Karpas-422 (cell line): ENCODE data around the gene NDUFS2. TPM values are rescaled to one million over a fixed set of nuclear protein-coding genes. Genes with fewer than 3 reads are reported as not detected.

Experiments used
- DNase-seq: peaks from one replicate; pipeline ENCODE4 v3.0.0-alpha.2; 2015
- H2AFZ ChIP-seq: fragments of 200-600 bp; sonication (generic); 2 replicates; pipeline ENCODE4 v1.6.1; 2014; ENCODE audit warnings: antibody characterized with exemption, low read length, mixed read lengths
- H3K27ac ChIP-seq: fragments of 200-600 bp; sonication (generic); 2 replicates; pipeline ENCODE4 v1.5.1; 2014; ENCODE audit warnings: mild to moderate bottlenecking, low read length, moderate library complexity
- H3K27me3 ChIP-seq: fragments of 200-600 bp; sonication (generic); 2 replicates; pipeline ENCODE4 v1.6.1; 2014; ENCODE audit warnings: low read length, mixed read lengths
- H3K36me3 ChIP-seq: fragments of 200-600 bp; sonication (generic); 2 replicates; pipeline ENCODE4 v1.6.1; 2014; ENCODE audit warnings: low read length, mixed read lengths; ENCODE audit not compliant: insufficient read depth
- H3K4me1 ChIP-seq: fragments of 200-600 bp; sonication (generic); 2 replicates; pipeline ENCODE4 v1.6.1; 2014; ENCODE audit warnings: mild to moderate bottlenecking, low read length, mixed read lengths
- H3K4me2 ChIP-seq: fragments of 200-600 bp; sonication (generic); 2 replicates; pipeline ENCODE4 v1.6.1; 2014; ENCODE audit warnings: low read length, low read depth, mild to moderate bottlenecking; ENCODE audit not compliant: poor library complexity, severe bottlenecking
- H3K4me3 ChIP-seq: fragments of 200-600 bp; sonication (generic); 2 replicates; pipeline ENCODE4 v1.5.1; 2014; ENCODE audit warnings: mild to moderate bottlenecking, antibody characterized with exemption, low read length, mixed read lengths
- H3K79me2 ChIP-seq: fragments of 200-600 bp; sonication (generic); 2 replicates; pipeline ENCODE4 v1.6.1; 2014; ENCODE audit warnings: mild to moderate bottlenecking, low read length, mixed read lengths
- H3K9ac ChIP-seq: fragments of 200-600 bp; sonication (generic); 2 replicates; pipeline ENCODE4 v1.6.0; 2014; ENCODE audit warnings: low read length
- H3K9me2 ChIP-seq: fragments of 200-600 bp; sonication (generic), shearing (Covaris generic); replicated peaks from 2 replicates; pipeline ENCODE4 v1.6.0; 2014; ENCODE audit warnings: mild to moderate bottlenecking, low read length, moderate library complexity; ENCODE audit not compliant: insufficient read depth
- H3K9me3 ChIP-seq: fragments of 300-700, 200-600 bp; sonication (generic); 2 replicates; pipeline ENCODE4 v1.6.1; 2014; ENCODE audit warnings: low read length, mixed read lengths
- H4K20me1 ChIP-seq: fragments of 200-600 bp; sonication (generic); 2 replicates; pipeline ENCODE4 v1.6.1; 2014; ENCODE audit warnings: mild to moderate bottlenecking, antibody characterized with exemption, low read length, low read depth; ENCODE audit not compliant: insufficient read depth
- total RNA-seq: library from RNA; depleted of rRNA; stranded (reverse); fragments of >200 nt; shearing (Covaris generic); gene quantifications from 2 replicates; pipeline ENCODE4 v1.2.3, GENCODE V29; 2014; ENCODE audit warnings: low replicate concordance

Gene NDUFS2
- total RNA-seq, 1 experiment from 2014 or later = 134 TPM

DNA sequence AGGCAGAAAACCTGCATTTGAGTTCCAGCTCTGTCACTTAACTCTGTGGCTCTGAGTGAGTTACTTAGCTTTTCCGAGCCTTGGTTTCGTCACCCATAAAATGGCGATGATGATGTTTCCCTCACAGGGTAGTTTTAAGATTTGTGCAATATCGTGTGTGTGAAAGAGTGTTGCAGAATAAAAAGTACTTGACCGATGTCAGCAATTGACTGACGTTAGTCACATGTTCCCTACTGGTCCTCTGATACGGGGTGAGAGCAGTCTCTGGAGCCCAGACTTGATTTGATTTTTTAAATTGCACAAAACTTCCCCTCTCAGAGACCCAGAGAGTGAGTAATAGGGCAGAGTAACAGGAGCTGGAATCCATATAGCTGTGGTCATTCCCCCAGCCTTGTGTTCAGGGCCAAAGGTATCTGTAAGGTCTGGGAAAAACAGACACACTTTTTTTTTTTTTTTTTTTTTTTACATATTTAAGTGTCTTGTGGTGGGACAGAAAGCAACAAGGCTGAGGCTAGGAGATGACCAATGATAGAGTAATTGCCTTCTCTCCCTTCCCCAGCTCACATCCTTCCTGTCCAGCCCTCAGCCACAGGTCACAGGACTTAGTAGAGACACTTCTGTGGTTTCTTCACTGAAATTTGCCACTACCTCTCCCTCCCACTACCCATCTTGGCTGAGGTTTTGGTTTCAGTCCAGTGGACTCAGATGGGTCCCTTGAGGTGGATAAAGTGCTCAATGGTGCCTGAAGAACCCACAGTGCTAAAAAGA is 15.0 kb downstream of the NDUFS2 start:
- DNase-seq = peak; percentile 68

GRCh38 chr1:161217831-161218230 is 15.7 kb downstream of the NDUFS2 start:
- no peak overlapping the region for H3K9ac ChIP-seq
- H3K79me2 ChIP-seq = no peaks in the 10 kb centered on the region
- DNase-seq = no peak
- H3K9me2 ChIP-seq = no peaks in the 10 kb centered on the region
- H3K27ac ChIP-seq = no peak overlapping the region
- no peaks in the 10 kb centered on the region for H3K27me3 ChIP-seq
- no peaks in the 10 kb centered on the region for H4K20me1 ChIP-seq
- no peaks in the 10 kb centered on the region for H3K9me3 ChIP-seq
- H3K36me3 ChIP-seq = peaks cover 14% of the 10 kb centered on the region; the same call in 1 of the 2 replicates
- H3K4me3 ChIP-seq = no peak overlapping the region
- H2AFZ ChIP-seq = no peak overlapping the region
- H3K4me2 ChIP-seq = no peak overlapping the region
- peaks cover 22% of the 10 kb centered on the region for H3K4me1 ChIP-seq

More for the DNA sequence above, 15.0 kb downstream of the NDUFS2 start:
- no peak overlapping the region for H2AFZ ChIP-seq
- H3K9me2 ChIP-seq = no peaks in the 10 kb centered on the region
- H3K9ac ChIP-seq = no peak overlapping the region
- no peaks in the 10 kb centered on the region for H4K20me1 ChIP-seq
- peaks cover 22% of the 10 kb centered on the region for H3K4me1 ChIP-seq
- H3K4me3 ChIP-seq = no peak overlapping the region
- H3K9me3 ChIP-seq = no peaks in the 10 kb centered on the region
- peaks cover 17% of the 10 kb centered on the region for H3K36me3 ChIP-seq
- no peak overlapping the region for H3K27ac ChIP-seq
- no peaks in the 10 kb centered on the region for H3K27me3 ChIP-seq
- peak overlapping the region; percentile 9 for H3K4me2 ChIP-seq
- H3K79me2 ChIP-seq = no peaks in the 10 kb centered on the region

DNA sequence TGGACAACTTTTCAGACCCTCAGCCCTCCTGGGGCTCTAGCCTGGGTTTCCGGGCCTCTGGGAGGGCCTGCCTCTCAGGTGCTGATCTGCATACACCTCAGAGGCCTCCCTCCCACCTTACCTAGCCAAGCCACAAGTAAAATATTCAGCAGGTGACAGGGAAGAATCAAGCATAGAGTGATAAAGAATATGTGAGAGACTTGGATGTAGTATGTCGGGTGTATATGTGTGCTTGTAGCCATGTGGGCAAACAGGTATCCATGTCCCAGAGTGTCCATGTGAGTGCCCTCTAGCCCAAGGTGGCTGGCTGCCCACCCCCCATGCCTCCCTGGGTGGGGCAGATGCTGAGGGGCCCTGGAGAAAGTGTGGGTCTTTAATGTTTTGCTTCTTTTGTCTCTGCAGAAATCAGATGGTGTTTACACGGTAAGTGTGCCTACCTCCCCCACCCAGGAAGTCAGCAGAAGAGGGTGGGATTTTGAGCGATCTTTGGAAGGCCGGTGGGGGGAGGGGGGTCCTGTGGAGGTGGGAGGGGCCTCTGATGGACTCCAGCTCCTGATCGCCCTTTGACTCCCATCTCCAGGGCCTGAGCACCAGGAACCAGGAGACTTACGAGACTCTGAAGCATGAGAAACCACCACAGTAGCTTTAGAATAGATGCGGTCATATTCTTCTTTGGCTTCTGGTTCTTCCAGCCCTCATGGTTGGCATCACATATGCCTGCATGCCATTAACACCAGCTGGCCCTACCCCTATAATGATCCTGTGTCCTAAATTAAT is 16.3 kb downstream of the NDUFS2 start:
- H3K79me2 ChIP-seq = no peaks in the 10 kb centered on the region
- no peak overlapping the region for H3K4me2 ChIP-seq

DNA sequence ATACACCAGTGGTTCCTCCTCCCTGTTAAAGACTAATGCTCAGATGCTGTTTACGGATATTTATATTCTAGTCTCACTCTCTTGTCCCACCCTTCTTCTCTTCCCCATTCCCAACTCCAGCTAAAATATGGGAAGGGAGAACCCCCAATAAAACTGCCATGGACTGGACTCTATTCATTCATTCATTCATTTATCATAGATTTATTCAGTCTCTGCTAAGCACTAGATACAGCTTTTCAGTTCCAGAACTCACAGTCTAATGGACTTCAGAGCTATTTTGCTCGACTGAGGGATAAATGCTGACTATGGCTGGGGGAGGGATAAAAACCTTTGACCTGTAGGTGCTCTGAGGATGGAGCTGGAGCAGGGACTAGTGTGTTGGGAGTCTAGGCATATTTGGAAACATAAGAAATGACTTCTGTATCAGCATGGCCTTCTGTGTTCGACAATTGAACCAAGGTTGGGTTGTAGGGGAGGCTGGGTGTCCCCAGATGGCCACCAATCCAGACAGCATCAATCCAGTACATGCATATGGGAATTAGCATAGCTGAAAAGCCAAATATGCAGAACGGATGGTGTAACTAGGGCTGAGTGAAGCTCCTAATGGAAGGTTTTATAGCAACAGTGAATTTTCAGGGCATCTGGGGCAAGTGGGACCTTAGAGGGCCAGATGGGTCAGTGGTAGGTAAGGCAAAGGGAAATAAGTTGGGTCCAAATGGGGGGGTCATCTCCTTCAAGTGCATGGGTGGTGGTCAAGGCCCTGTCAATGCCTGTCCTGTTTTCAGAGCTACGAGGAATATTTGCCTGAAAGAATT is 17.1 kb downstream of the NDUFS2 start:
- Histone ChIP-seq H3K4me2 (no peak overlapping the region), H3K36me3 (peaks cover under 1% of the 10 kb centered on the region; the same call in 1 of the 2 replicates), H4K20me1 (no peaks in the 10 kb centered on the region), H3K9ac (no peak overlapping the region), H3K79me2 (no peaks in the 10 kb centered on the region), H3K9me3 (no peaks in the 10 kb centered on the region), H3K27me3 (no peaks in the 10 kb centered on the region), H3K9me2 (no peaks in the 10 kb centered on the region), H3K4me3 (no peak overlapping the region), H3K27ac (no peak overlapping the region), H2AFZ (no peak overlapping the region), H3K4me1 (peaks cover 22% of the 10 kb centered on the region)
- DNase-seq = no peak

More for the DNA sequence above, 16.3 kb downstream of the NDUFS2 start:
- H2AFZ ChIP-seq = no peak overlapping the region
- peaks cover 9% of the 10 kb centered on the region; the same call in 1 of the 2 replicates for H3K36me3 ChIP-seq
- no peaks in the 10 kb centered on the region for H4K20me1 ChIP-seq
- H3K9me3 ChIP-seq = no peaks in the 10 kb centered on the region
- H3K9ac ChIP-seq = no peak overlapping the region
- peaks cover 22% of the 10 kb centered on the region for H3K4me1 ChIP-seq
- DNase-seq = no peak
- no peaks in the 10 kb centered on the region for H3K27me3 ChIP-seq
- H3K9me2 ChIP-seq = no peaks in the 10 kb centered on the region
- no peak overlapping the region for H3K27ac ChIP-seq
- no peak overlapping the region for H3K4me3 ChIP-seq

GRCh38 chr1:161220002-161220401 is 17.8 kb downstream of the NDUFS2 start:
- Histone ChIP-seq H4K20me1 (no peaks in the 10 kb centered on the region), H3K4me1 (peaks cover 23% of the 10 kb centered on the region), H3K4me3 (no peak overlapping the region), H3K27ac (no peak overlapping the region), H3K9ac (no peak overlapping the region), H3K9me3 (no peaks in the 10 kb centered on the region), H3K9me2 (no peaks in the 10 kb centered on the region), H3K4me2 (no peak overlapping the region), H3K36me3 (no peaks in the 10 kb centered on the region; the same call in 1 of the 2 replicates), H2AFZ (no peak overlapping the region), H3K79me2 (no peaks in the 10 kb centered on the region), H3K27me3 (no peaks in the 10 kb centered on the region)
- DNase-seq = no peak

GRCh38 chr1:161222175-161223019 is 20.2 kb downstream of the NDUFS2 start:
- DNase-seq = no peak
- H3K4me1 ChIP-seq = peaks cover 26% of the 10 kb centered on the region
- H3K4me3 ChIP-seq = no peak overlapping the region
- 0 out of 2 replicates have a peak, but pooled peaks cover 4% of the 10 kb centered on the region for H3K79me2 ChIP-seq
- no peaks in the 10 kb centered on the region for H3K9me2 ChIP-seq
- H3K27ac ChIP-seq = no peak overlapping the region
- H4K20me1 ChIP-seq = no peaks in the 10 kb centered on the region
- H3K36me3 ChIP-seq = no peaks in the 10 kb centered on the region
- H3K4me2 ChIP-seq = no peak overlapping the region
- H2AFZ ChIP-seq = no peak overlapping the region
- no peaks in the 10 kb centered on the region for H3K27me3 ChIP-seq
- H3K9me3 ChIP-seq = no peaks in the 10 kb centered on the region
- H3K9ac ChIP-seq = no peak overlapping the region

DNA sequence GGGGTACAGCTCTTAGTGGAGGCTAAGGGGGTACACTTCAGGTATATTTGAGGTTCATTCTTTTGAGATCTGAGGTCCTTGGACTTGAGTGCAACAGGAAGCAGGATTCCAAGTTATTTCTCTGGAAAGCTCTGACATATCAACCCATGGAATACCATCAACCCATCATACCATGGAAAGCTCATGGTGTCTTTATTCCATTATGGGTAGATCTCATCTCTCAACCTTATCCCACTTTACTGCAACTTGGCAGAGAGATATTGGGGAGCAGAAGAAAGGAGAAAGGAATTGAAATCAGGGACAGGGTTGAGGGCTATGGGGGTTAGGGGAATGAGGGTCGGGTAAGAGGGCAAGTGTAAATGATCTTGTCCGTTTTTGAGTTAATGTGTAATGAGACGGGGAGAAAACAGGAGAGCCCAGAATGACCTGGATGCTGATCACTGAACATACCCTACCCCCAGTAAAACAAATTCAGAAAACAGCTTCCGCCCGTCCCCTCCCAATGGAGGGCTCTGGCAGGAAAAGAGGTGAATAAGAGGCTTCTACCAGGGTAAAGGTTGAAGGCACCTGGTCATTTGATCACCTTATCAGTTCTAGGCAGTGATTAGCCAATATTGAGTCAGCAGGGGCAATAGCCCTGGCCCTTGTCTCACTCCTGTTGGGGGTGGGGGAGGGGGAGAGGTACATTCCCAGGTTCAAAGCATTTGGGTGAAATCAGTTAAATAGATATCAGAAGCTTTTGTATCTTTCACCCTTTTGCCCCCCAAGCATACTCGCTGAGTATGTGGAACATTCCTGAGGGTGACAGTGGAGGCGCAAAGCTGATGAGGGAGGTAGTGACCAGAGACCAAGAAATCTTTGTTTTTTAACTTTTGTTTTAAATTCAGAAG is 21.9 kb downstream of the NDUFS2 start:
- no peaks in the 10 kb centered on the region for H3K9me3 ChIP-seq
- H3K4me1 ChIP-seq = peaks cover 20% of the 10 kb centered on the region
- H3K4me3 ChIP-seq = no peak overlapping the region
- no peak overlapping the region for H2AFZ ChIP-seq
- no peak overlapping the region for H3K9ac ChIP-seq
- no peak overlapping the region for H3K4me2 ChIP-seq
- H3K9me2 ChIP-seq = no peaks in the 10 kb centered on the region
- 0 out of 2 replicates have a peak, but pooled peaks cover 8% of the 10 kb centered on the region for H3K36me3 ChIP-seq
- no peak for DNase-seq
- H3K27ac ChIP-seq = no peak overlapping the region
- 0 out of 2 replicates have a peak, but pooled peaks cover 4% of the 10 kb centered on the region for H3K79me2 ChIP-seq
- no peaks in the 10 kb centered on the region for H3K27me3 ChIP-seq
- no peaks in the 10 kb centered on the region for H4K20me1 ChIP-seq
